8988T (cell line): ENCODE data around the gene NAA40.

Experiments used
- DNase-seq: peaks from one replicate; pipeline ENCODE4 v3.0.0; 2011

The NAA40 gene

GRCh38 chr11:63993100-63993499, 54.3 kb downstream of the NAA40 start:
- DNase-seq: no peak

DNA sequence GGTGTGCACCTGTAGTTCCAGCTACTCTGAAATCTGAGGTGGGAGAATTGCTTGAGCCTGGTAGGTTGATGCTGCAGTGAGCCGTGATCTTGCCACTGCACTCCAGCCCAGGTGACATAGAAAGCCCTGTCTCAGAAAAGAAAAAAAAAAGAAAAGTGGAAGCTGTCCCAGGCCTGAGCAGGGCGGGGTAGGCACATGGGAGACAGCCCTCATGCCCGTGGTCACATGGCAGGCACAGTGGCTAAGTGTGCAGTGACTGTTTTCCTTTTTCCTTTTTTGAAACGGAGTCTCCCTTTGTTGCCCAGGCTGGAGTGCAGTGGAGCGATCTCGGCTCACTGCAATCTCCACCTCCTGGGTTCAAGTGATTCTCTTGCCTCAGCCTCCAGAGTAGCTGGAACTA, 55.2 kb downstream of the NAA40 start:
- DNase-seq: no peak

GRCh38 chr11:63996512-63996911, 57.7 kb downstream of the NAA40 start:
- DNase-seq: peak; percentile 66

DNA sequence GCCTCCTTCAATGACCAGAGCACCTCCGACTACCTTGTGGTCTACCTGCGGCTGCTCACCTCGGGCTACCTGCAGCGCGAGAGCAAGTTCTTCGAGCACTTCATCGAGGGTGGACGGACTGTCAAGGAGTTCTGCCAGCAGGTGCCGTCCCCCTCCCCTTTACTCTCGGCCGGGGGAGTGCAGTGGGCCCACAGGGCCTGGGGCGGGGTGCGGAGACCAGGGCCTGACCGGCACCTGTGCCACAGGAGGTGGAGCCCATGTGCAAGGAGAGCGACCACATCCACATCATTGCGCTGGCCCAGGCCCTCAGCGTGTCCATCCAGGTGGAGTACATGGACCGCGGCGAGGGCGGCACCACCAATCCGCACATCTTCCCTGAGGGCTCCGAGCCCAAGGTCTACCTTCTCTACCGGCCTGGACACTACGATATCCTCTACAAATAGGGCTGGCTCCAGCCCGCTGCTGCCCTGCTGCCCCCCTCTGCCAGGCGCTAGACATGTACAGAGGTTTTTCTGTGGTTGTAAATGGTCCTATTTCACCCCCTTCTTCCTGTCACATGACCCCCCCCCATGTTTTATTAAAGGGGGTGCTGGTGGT, 58.4 kb downstream of the NAA40 start:
- DNase-seq: no peak

- peak; percentile 66 for DNase-seq
Observed at GRCh38 chr11:63997801-63998337, 59.1 kb downstream of the NAA40 start.

- peak; percentile 75 for DNase-seq
Observed at GRCh38 chr11:63998558-63999348, 60.0 kb downstream of the NAA40 start.

DNA sequence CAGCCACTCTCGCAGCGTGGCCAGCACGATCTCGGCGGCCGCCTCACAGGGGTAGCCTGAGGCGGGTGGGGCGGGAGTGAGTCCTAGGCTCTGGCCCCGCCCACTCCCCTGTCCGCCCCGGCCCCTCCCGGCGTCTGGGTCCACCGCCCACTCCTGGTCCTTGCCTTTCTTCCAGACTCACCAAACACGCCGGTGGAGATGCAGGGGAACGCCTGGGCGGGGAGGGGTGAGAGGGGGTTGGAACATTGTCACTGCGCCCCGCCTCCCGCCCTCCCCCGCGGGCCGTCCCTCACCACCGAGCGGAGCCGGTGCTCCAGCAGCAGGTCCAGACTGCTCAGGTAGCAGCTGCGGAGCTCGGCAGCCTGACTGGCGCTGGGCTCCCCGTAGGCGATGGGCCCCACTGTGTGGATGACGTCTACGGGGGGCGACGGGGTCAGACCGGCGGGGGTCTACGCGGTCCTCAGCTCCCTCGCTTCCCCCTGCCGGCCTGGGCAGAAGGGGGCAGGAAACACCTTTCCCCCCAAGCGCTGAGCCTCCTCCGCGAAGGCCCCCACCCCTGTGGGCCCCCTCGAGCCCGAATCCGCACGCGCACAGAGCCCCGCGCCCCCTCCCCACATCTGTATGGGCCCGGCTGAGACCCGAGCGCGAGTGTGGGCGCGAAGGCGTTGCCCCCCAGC, 60.7 kb downstream of the NAA40 start:
- peak; percentile 89 for DNase-seq

DNA sequence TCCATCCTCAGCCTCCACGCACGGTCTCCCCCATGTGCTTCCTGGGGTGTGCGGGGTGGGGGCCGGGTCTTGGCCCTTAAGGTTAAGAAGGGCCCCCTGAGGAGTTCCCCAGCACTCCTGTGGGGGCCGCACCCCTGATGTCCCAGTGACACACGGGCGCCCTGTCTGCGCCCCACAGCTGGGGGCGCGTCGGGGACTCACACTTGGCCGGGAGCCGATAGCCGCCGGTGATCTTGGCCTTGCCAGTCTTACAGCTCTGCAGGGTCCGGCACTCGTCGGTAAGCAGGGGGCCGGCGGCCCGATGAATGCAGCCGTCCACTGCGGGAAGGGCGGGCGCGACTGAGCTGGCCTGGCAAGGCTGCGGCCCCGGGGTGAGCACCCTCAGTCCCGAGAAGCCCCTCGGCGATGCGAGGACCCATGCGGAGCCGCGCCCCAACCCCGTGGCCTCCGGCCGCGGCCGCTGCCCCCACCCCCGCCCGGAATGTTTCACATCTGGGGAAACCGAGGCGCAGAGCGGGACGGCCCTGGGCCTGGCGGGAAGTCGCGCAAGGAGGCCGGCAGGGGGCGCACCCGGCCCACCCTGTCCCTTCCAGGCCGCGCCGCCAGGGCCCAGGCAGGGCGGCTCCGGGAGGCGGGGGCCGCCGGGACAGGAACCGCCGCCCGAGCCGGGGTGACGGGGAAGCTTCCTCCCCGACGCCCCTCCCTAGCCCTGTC, 61.4 kb downstream of the NAA40 start:
- no peak for DNase-seq

DNA sequence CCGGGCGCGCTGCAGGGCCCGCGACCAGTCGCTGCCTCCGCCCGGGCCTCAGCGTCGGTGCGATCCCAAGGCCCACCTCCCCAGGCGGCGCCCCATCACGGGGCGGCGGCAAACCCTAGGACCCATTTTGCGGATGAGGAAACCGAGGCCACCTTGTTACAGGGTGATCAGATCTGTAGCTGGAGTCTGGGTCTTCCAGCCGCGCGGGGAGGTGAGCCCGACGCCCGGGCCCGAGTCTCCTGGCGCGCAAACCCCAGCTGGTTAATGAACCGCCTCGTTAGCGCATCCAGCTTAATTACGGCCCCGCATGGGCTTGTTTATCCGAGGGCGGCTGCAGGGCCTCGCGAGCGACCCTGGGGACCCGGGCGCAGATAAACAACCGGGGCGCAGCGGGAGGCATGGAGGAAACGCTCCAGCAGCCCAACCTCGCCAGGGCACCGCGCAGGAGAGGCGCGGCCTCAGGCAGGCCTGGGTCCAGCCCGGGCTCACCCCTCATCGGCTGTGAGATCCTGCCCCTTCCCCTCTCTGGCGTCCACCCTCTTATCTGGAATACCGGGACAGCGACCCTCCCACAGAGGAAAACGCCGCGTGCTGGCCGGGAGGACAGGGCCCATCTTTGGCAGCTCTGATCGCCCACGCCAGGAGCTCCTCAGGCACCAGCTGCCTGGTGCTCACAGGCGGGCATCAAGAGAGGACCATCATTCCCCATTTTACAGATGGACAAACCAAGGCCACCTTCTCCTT, 62.1 kb downstream of the NAA40 start:
- DNase-seq: no peak

DNA sequence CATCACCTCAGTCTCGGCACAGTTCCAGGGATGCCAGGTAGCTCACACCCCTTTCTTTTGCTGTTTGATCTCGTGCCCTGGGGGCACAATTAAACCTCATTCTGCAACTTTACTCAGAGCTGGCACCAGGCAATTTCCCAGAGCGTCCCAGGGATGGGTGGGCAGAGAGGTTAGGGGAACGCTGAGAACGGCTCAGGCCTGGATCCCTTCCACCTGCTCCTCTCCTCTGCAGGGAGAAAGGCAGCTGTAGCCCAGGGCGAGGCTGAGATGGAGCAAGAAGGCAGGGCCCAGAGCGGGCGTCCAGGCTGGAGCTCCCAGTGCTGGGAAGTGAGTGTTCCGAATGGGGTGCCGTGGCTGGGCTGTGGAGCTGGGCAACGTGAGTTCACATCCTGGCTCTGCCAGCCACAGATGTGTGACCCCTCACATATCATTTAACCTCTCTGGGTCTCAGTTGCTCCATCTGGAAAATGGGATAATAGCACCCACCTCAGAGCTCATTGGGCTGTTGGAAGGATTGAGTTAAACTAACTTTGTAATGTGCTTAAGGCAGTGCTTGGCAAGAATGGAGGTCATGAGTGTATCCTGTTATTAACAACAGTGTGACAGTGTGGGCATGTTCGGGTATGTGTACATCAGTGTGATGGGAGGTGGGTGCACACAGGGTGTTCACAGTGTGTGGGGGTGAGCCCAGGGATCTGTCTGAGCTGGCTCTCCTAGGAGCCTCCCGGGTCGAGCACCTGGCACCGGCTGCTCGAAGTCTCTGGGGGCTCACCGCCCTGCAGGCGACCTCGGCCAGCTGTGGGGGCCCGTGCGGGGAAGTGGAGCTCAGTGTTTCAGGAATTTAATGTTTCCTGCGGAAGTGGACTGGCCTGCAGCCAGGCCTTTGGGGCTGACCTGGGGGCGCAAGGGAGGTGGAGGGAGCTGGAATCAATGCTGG, 63.0 kb downstream of the NAA40 start:
- DNase-seq: peak; percentile 66

DNA sequence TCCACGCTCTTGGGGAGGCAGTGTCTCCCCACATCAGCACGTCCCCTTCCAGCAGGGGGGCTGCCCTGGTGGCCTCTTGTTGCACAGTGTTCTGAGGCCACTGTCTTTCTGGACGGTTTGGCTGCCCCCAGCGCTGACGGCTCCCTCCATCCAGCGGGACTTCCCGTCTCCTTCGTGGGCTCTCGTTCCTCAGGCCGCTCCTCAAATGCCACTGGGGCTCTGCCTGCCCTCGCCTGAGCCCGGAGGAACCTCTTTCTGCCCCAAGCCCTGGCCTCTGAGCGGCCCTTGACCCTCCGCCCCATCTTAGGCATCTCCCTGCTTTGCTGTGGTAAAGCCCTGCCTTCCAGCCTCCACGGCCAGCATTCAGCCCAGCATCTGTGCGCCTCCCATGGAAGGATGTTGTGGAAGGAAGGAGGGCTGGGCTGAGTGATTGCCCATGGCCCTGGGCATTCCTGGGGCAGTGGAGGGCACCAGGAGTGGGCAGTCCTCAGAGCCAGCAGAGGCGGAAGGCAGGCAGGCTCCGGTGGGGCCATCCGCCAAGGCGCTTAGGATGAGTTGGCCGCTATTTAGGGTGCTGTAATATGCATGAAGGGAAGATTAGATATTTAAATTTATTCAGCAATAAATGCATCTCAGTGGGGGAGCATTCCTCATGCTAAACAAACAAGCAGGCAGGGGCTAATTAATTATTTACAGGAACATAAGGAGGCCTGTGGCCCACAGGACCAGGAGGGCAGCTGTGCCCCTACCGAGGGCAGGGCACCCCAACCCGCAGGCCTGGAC, 65.2 kb downstream of the NAA40 start:
- peak; percentile 54 for DNase-seq

- DNase-seq: peak; percentile 44
Observed at GRCh38 chr11:64004590-64004984, 65.8 kb downstream of the NAA40 start.

DNA sequence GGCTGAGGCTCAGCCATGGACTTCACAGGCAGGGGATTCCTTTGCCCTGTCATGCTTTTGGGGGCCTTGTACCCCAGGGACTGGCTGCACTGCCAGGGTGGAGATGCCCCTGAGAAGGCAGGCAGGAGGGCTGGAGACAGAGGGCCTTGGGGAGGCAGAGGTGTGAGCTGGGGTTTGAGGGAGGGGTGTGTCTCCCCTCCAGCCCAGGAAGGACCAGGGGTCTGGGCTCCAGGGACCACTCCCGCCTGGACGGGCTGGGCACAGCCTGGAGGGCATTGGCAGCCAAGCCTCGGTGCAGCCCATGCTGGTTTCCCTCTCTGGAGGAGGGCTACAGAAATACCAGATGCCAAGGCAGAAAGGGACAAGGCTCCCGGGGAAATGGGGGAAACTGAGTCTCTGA, 66.9 kb downstream of the NAA40 start:
- peak; percentile 33 for DNase-seq

DNA sequence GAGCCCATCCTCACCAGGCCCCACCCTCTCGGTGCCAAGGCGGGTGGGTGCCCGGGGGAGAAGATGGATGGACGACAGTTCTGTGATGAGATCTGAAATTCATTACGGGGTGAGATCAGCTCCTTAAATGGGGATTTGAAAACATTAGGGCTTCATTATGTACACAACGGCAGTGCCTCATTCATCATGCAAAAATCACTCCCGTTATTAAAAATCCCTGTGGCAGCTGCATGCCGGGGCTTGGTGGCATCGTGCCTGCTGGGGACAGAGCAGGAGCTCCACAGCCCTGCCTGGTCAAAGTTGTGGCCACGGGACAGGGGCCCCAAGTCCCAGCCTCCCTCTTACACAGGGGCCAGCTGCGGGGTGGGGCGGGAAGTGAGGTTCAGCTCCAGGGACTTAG, 67.6 kb downstream of the NAA40 start:
- peak; percentile 55 for DNase-seq
